Nasal cavity respiratory epithelium epithelial cell of viscerocranial mucosa (primary cell): ENCODE results near the gene NCCRP1. TPM values are rescaled to one million over a fixed set of nuclear protein-coding genes. Genes with fewer than 3 reads are reported as not detected.

Experiments used
- total RNA-seq: library from RNA; depleted of rRNA; stranded (reverse); fragments of >200 nt; gene quantifications from 2 replicates; pipeline ENCODE4 v1.2.3, GENCODE V29; 2014

The NCCRP1 gene, protein sequence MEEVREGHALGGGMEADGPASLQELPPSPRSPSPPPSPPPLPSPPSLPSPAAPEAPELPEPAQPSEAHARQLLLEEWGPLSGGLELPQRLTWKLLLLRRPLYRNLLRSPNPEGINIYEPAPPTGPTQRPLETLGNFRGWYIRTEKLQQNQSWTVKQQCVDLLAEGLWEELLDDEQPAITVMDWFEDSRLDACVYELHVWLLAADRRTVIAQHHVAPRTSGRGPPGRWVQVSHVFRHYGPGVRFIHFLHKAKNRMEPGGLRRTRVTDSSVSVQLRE
- total RNA-seq = 8.9 and 9.3 TPM in 2 replicates

DNA sequence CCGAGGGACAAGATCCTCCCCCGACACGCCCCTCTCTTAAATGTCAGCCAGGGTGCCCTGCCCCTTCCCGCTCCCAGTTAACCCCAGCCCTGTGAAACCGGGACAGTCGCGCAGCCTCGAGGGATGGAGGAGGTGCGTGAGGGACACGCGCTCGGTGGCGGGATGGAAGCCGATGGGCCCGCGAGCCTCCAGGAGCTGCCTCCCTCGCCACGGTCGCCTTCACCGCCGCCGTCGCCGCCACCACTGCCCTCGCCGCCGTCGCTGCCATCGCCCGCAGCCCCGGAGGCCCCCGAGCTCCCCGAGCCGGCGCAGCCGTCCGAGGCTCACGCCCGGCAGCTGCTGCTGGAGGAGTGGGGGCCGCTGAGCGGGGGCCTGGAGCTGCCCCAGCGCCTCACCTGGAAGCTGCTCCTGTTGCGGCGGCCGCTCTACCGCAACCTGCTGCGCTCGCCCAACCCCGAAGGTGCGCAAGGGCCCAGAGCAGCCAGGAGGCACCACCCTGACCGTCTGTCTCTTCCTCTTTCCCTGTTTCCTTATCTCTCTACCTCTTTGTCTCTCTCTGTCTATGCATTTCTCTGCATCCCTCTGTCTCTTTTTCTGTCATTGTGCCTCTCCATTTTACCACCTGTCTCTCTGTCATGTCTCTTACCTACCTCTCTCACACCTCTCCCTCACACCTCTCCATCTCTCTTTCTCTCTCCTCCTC, at the start of gene NCCRP1:
NCCRP1 (plus strand) TSS at position 105 of the 703 bp plus-strand sequence; CDS start at position 124, 19 bp downstream.

DNA sequence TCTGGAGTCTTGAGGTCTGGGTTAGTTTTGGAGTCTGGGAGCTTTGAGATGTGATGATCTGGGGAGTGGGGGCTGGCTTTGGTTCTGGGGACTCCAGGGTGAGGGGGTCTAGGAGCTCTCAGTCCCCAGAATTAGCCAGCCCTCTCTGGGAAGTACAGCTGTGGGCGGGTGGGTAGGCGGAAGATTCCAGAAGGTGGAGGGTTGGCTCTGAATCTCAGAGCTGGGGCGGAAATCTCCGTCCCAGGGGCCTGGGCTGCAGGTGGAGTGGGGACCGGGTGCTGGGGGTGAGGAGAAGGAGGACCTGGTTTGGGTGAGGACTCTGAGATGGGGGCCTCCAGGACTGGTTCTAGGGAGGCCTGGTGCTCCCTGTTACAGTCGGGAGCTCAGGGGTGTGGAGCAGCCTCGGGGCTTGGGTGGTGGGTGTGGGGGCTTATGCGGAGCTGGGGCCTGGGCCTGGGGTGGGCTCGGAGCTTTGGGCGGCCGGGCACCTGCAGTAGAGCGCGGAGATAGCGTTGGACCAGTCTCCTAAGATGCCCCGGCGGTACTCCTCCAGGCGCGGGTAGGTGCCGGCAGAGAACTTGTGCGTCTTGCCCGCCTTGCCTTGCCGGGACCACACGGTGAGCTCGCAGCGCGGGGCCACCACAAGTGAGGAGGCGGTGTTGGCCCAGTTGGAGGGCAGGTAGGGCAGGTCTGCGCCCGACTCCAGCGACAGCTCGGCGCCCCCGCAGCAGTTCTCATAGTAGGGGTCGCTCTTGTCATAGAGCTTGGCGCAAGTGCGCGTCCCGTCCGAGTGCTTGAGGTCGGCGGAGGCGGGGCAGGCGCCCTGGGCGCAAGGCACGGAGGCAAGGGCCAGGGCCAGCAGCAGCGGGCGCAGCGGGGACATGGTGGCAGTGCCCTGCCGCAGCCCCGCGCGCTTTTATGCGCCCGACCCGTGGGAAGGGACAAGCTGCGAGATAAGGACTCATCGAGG, 6.9 kb downstream of the NCCRP1 start, which contains the start of gene SYCN:
SYCN (minus strand) TSS at position 892 of the 970 bp plus-strand sequence; CDS start at position 883, 9 bp downstream.

DNA sequence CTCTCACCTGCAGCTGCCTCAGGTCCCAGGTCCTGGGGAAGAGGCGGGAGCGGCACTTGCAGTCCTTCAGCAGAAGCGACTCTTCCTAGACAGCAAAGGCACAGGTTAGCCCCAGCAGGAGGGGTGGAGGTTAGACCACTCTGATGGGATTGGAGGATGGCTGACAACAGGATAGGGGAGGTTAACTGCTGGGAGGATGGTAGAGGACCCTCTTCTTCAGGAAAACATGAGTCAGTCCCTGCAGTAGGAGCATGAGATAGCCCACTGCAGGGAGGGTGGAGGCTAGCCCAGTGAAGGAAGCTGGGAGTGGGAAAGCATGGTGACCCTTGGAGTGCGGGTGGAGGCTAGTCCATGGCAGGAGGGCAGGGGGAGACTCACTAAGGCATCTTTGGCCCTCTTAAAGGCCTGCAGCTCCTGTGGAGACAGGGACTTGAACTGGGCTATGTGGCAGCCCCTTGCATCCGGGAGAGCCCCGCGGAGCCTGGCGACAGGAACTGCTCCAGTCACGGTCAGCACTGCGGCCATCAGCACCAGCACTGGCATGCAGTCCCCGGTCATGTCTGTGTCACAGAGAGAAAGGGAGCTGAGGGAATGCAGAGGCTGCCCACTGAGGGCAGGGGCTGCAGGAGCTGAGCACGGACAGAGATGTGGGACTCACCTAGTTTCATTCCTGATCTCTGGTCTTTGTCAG, 47.8 kb downstream of the NCCRP1 start, which contains the start of gene IFNL3:
IFNL3 (minus strand) TSS at position 597 of the 691 bp plus-strand sequence; CDS start at position 558, 39 bp downstream.

DNA sequence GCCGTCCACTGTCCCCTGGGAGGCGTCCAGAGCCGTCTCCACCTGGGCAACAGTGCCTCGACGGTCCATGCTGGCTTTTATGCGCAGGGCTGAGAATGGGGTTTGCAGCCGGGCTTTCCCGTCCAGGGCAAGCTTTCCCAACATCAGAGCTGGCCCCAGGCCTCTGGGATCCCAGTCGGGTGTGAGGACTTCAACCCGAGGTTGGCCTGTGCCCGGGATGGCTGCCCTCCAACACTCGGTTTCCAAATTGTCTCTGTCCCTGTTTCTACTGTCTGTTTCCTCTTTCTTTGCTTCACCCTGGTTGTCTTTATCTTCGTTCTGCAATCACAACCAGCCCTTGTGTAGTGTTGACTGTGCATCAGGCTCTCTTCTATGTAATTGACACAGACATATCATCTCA, 52.0 kb downstream of the NCCRP1 start, which contains the start of gene IFNL4:
IFNL4 (minus strand) TSS at position 51 of the 400 bp plus-strand sequence.

Other genes starting within 250 kb of the NCCRP1 start
- 12.3 and 16.2 TPM in 2 replicates for gene FBXO17, start 221.2 kb upstream of the NCCRP1 start, total RNA-seq
- gene FBXO27, start 164.4 kb upstream of the NCCRP1 start, total RNA-seq = 4.6 and 7.2 TPM in 2 replicates
- gene ACP7, start 112.6 kb upstream of the NCCRP1 start, total RNA-seq = 1.1 and 2.1 TPM in 2 replicates
- 4.1 and 17.2 TPM in 2 replicates for gene PAK4, start 71.2 kb upstream of the NCCRP1 start, total RNA-seq
- not detected in 2 replicates for gene SYCN, start 7.3 kb downstream of the NCCRP1 start, total RNA-seq
- not detected in 2 replicates for gene IFNL3, start 48.0 kb downstream of the NCCRP1 start, total RNA-seq
- gene IFNL4, start 51.9 kb downstream of the NCCRP1 start, total RNA-seq = not detected in 2 replicates
- not detected in 2 replicates for gene IFNL2, start 71.4 kb downstream of the NCCRP1 start, total RNA-seq
- not detected in 2 replicates for gene IFNL1, start 99.4 kb downstream of the NCCRP1 start, total RNA-seq
- gene LRFN1, start 123.9 kb downstream of the NCCRP1 start, total RNA-seq = under 0.01 and 0.28 TPM in 2 replicates
- not detected in 2 replicates for gene GMFG, start 139.1 kb downstream of the NCCRP1 start, total RNA-seq
- gene SAMD4B, start 145.5 kb downstream of the NCCRP1 start, total RNA-seq = 27.7 and 86.7 TPM in 2 replicates
- gene PAF1, start 194.1 kb downstream of the NCCRP1 start, total RNA-seq = 36.4 and 40.0 TPM in 2 replicates
- 13.7 TPM in 2 replicates for gene MED29, start 194.4 kb downstream of the NCCRP1 start, total RNA-seq
- 6.5 and 14.8 TPM in 2 replicates for gene ZFP36, start 209.9 kb downstream of the NCCRP1 start, total RNA-seq
- 4.8 and 20.1 TPM in 2 replicates for gene PLEKHG2, start 215.7 kb downstream of the NCCRP1 start, total RNA-seq
- gene RPS16, start 239.0 kb downstream of the NCCRP1 start, total RNA-seq = 143 and 397 TPM in 2 replicates
- gene SUPT5H, start 248.6 kb downstream of the NCCRP1 start, total RNA-seq = 39.0 and 69.6 TPM in 2 replicates